ENCODE results near the gene TH.

DNA sequence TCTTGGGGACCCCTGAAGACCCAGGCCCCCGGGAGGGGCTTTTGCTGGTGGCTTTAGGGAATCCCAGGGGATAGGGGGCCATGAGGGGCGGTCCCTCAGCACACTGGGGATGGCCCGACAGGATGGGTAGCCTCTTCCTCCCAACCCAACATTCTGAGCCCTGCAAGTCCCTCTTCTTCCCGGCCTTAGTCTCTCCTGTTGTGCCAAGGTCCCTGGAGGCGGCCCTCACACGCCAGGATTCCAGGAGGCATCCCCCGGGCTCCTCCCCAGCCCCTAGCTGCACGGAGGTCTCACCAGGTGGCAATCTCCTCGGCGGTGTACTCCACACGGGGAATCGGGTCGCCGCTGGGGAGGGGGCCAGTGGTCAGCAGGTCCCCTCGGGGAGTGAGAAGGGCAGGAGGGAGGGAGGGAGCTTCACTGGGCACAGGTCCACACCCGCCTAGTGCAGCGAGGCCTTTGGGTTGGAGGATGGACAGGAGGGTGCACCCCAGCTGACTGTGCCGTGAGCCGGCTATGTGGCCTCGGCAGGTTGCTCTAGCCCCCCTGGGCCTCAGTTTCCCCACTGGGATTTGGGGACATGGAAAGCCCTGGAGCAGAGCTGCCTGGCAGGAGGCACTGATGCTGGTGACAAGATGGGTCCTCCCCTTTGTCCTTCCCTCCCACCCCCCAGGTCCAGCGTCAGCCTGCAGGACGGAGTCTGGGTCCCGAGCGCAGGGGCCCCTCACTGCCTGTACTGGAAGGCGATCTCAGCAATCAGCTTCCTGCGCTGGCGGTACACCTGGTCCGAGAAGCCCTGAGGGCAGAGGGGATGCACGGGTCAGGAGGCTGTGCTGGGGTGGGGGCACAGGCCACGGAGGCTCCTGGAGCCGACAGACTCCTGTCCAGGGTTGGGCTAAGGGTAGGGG lies 4.2 kb downstream of the TH start:
- no peak for TF ChIP-seq POLR2AphosphoS5 (IDR thresholded peaks at IDR 0.05; ENCODE audit: borderline replicate concordance, low read depth, low read length)
- TF ChIP-seq EZH2 (IDR thresholded peaks at IDR 0.05), result no peak
- no peak for TF ChIP-seq FOXP2 (optimal IDR thresholded peaks at IDR 0.05; ENCODE audit: control extremely low read depth, extremely low read length, insufficient read depth)
